Measurements from ENCODE around the gene KDM1A. TPM values are rescaled to one million over a fixed set of nuclear protein-coding genes. Genes with fewer than 3 reads are reported as not detected.
A peak's percentile ranks its signal among the peaks of the same experiment; 100 is the strongest.

Gene KDM1A
- total and polyA plus RNA-seq, 10 donors = 18.4 to 47.2 (median 37.9) TPM

- H3K27ac ChIP-seq = peak overlapping the region in 1 of 8 donors; percentile 75
- no peak for DNase-seq
- TF ChIP-seq POLR2A (IDR thresholded peaks at IDR 0.05) = no peak
- TF ChIP-seq POLR2AphosphoS5 (IDR thresholded peaks at IDR 0.05) = peak in 1 of 3 donors; percentile 26
- TF ChIP-seq CTCF (IDR thresholded peaks at IDR 0.05 in 8 of 11, conservative IDR thresholded peaks at IDR 0.05 in 3 of 11) = peak; percentile 84 to 97 (median 90)
- 47 to 61% (median 49%) methylated on average over 12 of the region's 12 CpGs for WGBS, 5 donors
- H3K4me1 ChIP-seq = peaks cover 40 to 59% (median 53%) of the 10 kb centered on the region in 6 donors
- H3K36me3 ChIP-seq = peaks cover 0 to 17% (median 8%) of the 10 kb centered on the region in 6 donors
- intact Hi-C loops (cut with DNase I; ENCODE audit: low total_unique reads) = loop anchor here (2.0 kb wide), 1 partner anchor 86 kb away; no protein-coding TSS in a partner anchor
- no peak overlapping the region for H3K4me3 ChIP-seq
- H3K9me3 ChIP-seq = no peaks in the 10 kb centered on the region
- no peaks in the 10 kb centered on the region for H3K27me3 ChIP-seq (replicated peaks in 1 of 7)
Measured at GRCh38 chr1:23098463-23099170, 79.3 kb downstream of the KDM1A start.

- intact Hi-C loops (cut with DNase I; ENCODE audit: low total_unique reads) = loop anchor here (2.0 kb wide), 1 partner anchor 86 kb away; no protein-coding TSS in a partner anchor
- peak overlapping the region in 1 of 8 donors; percentile 75 for H3K27ac ChIP-seq
- peaks cover 0 to 11% (median 3%) of the 10 kb centered on the region in 6 donors for H3K36me3 ChIP-seq
- H3K4me1 ChIP-seq = peaks cover 40 to 63% (median 56%) of the 10 kb centered on the region in 6 donors
- TF ChIP-seq CTCF (IDR thresholded peaks at IDR 0.05 in 8 of 11, conservative IDR thresholded peaks at IDR 0.05 in 3 of 11) = no peak
- no peak for TF ChIP-seq POLR2A (IDR thresholded peaks at IDR 0.05)
- TF ChIP-seq POLR2AphosphoS5 (IDR thresholded peaks at IDR 0.05) = no peak
- DNase-seq = no peak
- no peaks in the 10 kb centered on the region for H3K9me3 ChIP-seq
- no peaks in the 10 kb centered on the region for H3K27me3 ChIP-seq (replicated peaks in 1 of 7)
- 92 to 100% (median 93%) methylated on average over 1 of the region's 1 CpG for WGBS, 5 donors
- H3K4me3 ChIP-seq = no peak overlapping the region
Measured at GRCh38 chr1:23099171-23099536, 79.9 kb downstream of the KDM1A start.

GRCh38 chr1:23100074-23100748, 80.9 kb downstream of the KDM1A start:
- peaks cover 40 to 73% (median 56%) of the 10 kb centered on the region in 6 donors for H3K4me1 ChIP-seq

GRCh38 chr1:23101101-23101827, 82.0 kb downstream of the KDM1A start:
- peaks cover 0 to 15% (median 0%) of the 10 kb centered on the region in 6 donors for H3K36me3 ChIP-seq
- no peak for DNase-seq
- H3K27ac ChIP-seq = peak overlapping the region in 7 of 8 donors; percentile 47 to 77 (median 73)
- H3K4me3 ChIP-seq = no peak overlapping the region
- H3K9me3 ChIP-seq = no peaks in the 10 kb centered on the region
- WGBS, 5 donors = 76 to 86% (median 81%) methylated on average over 3 of the region's 3 CpGs
- peaks cover 40 to 77% (median 56%) of the 10 kb centered on the region in 6 donors for H3K4me1 ChIP-seq
- no peaks in the 10 kb centered on the region for H3K27me3 ChIP-seq (replicated peaks in 1 of 7)
- intact Hi-C loops (cut with DNase I; ENCODE audit: low total_unique reads) = no loop called here
- TF ChIP-seq CTCF (IDR thresholded peaks at IDR 0.05 in 8 of 11, conservative IDR thresholded peaks at IDR 0.05 in 3 of 11) = no peak
- TF ChIP-seq POLR2A (IDR thresholded peaks at IDR 0.05) = no peak
- TF ChIP-seq POLR2AphosphoS5 (IDR thresholded peaks at IDR 0.05) = no peak

More at GRCh38 chr1:23100074-23100748, 80.9 kb downstream of the KDM1A start:
- Histone ChIP-seq H3K9me3 (no peaks in the 10 kb centered on the region), H3K36me3 (peaks cover 0 to 7% (median 0%) of the 10 kb centered on the region in 6 donors), H3K27me3 (replicated peaks in 1 of 7) (no peaks in the 10 kb centered on the region), H3K4me3 (no peak overlapping the region), H3K27ac (peak overlapping the region in 7 of 8 donors; percentile 29 to 77 (median 64))
- DNase-seq = no peak
- TF ChIP-seq POLR2AphosphoS5 (IDR thresholded peaks at IDR 0.05) = peak in 1 of 3 donors; percentile 51
- no peak for TF ChIP-seq POLR2A (IDR thresholded peaks at IDR 0.05)
- 36 to 56% (median 45%) methylated on average over 3 of the region's 3 CpGs for WGBS, 5 donors
- intact Hi-C loops (cut with DNase I; ENCODE audit: low total_unique reads) = no loop called here
